H1 (cell line): Measurements from ENCODE around the gene ADARB2. TPM values are rescaled to one million over a fixed set of nuclear protein-coding genes. Genes with fewer than 3 reads are reported as not detected.

Experiments
- CTCF ChIA-PET: fragments of 300-600 bp; sonication (Branson Sonifier 250); formaldehyde crosslinking; loops from one replicate; lab custom pipeline; 2021; ENCODE audit not compliant: partially characterized antibody; lab: Charles Lee
- POLR2A ChIA-PET: fragments of 300-600 bp; sonication (Branson Sonifier 250); formaldehyde crosslinking; loops from one replicate; lab custom pipeline; 2021; ENCODE audit warnings: inconsistent platforms; ENCODE audit not compliant: partially characterized antibody; lab: Charles Lee
- DNase-seq, 2 experiments: peaks; one replicate each; pipeline versions ENCODE4 v3.0.0 to v3.0.0-alpha.2; 2010 to 2022; ENCODE audit warnings: low spot score in 2 of 2, low read depth in 1 of 2, mixed read lengths in 1 of 2
- FAIRE-seq: peaks from 2 replicates; lab custom pipeline; 2011; peaks lifted over from hg19 to GRCh38; lab: Jason Lieb, UNC
- H2AFZ ChIP-seq: 2 replicates; pipeline ENCODE4 v1.8.1; 2012; ENCODE audit warnings: low read length, inconsistent platforms
- H2AK5ac ChIP-seq: 2 replicates; pipeline ENCODE4 v1.6.1; 2013; ENCODE audit warnings: low read depth, low read length
- H2BK120ac ChIP-seq: replicated peaks from 2 replicates; pipeline ENCODE3; 2013; ENCODE audit warnings: low read depth, low read length, inconsistent platforms
- H2BK12ac ChIP-seq: 2 replicates; pipeline ENCODE4 v1.6.1; 2013; ENCODE audit warnings: low read depth, low read length
- H2BK15ac ChIP-seq: 2 replicates; pipeline ENCODE4 v1.6.1; 2013; ENCODE audit warnings: low read length
- H2BK20ac ChIP-seq: 2 replicates; pipeline ENCODE4 v1.6.1; 2013; ENCODE audit warnings: low read length
- H2BK5ac ChIP-seq: 2 replicates; pipeline ENCODE4 v1.6.1; 2013; ENCODE audit warnings: low read depth, low read length
- H3K14ac ChIP-seq: 2 replicates; pipeline ENCODE4 v1.6.1; 2013; ENCODE audit warnings: inconsistent platforms; ENCODE audit not compliant: insufficient read length
- H3K18ac ChIP-seq: 2 replicates; pipeline ENCODE4 v1.6.1; 2013; ENCODE audit warnings: low read length; ENCODE audit errors: extremely low read depth
- H3K23ac ChIP-seq: 2 replicates; pipeline ENCODE4 v1.6.1; 2013; ENCODE audit warnings: inconsistent platforms; ENCODE audit not compliant: insufficient read length
- H3K23me2 ChIP-seq: 2 replicates; pipeline ENCODE4 v1.6.1; 2013; ENCODE audit warnings: low read depth, low read length
- H3K27ac ChIP-seq: 2 replicates; pipeline ENCODE4 v1.6.1; 2011; ENCODE audit warnings: low read depth, low read length, inconsistent platforms
- H3K27me3 ChIP-seq, 4 experiments: replicated peaks in 1 of 4; 1 replicate in 1 of 4; 2 replicates in 3 of 4; pipeline versions ENCODE4 v1.6.1 to v1.8.1; 2011 to 2013; ENCODE audit warnings: low read length in 3 of 4, mild to moderate bottlenecking in 3 of 4, inconsistent platforms in 2 of 4, mixed read lengths in 2 of 4, moderate library complexity in 1 of 4; ENCODE audit not compliant: control insufficient read depth in 3 of 4, insufficient read depth in 3 of 4; ENCODE audit errors: extremely low read depth in 1 of 4
- H3K36me3 ChIP-seq, 4 experiments: 2 replicates each; pipeline versions ENCODE4 v1.6.1 to v1.8.1; 2011 to 2013; ENCODE audit warnings: mild to moderate bottlenecking in 4 of 4, low read length in 3 of 4, moderate library complexity in 2 of 4, control low read depth in 1 of 4, inconsistent platforms in 1 of 4; ENCODE audit not compliant: insufficient read depth in 4 of 4, control insufficient read depth in 2 of 4
- H3K4ac ChIP-seq: replicated peaks from 2 replicates; pipeline ENCODE3; 2013; ENCODE audit warnings: low read length, low read depth, mixed read lengths, inconsistent platforms; ENCODE audit not compliant: insufficient read length
- H3K4me1 ChIP-seq, 4 experiments: replicated peaks in 1 of 4; 1 replicate in 1 of 4; 2 replicates in 3 of 4; pipeline versions ENCODE4 v1.6.1 to v1.8.1; 2011 to 2013; ENCODE audit warnings: low read length in 3 of 4, inconsistent platforms in 2 of 4, mixed read lengths in 1 of 4; ENCODE audit not compliant: insufficient read depth in 4 of 4, control insufficient read depth in 3 of 4
- H3K4me2 ChIP-seq, 2 experiments: 2 replicates each; pipeline versions ENCODE4 v1.6.1 to v1.8.1; 2011 to 2013; ENCODE audit warnings: low read depth in 2 of 2, low read length in 2 of 2, control low read depth in 1 of 2, inconsistent platforms in 1 of 2, mild to moderate bottlenecking in 1 of 2; ENCODE audit not compliant: insufficient read depth in 1 of 2
- H3K4me3 ChIP-seq, 4 experiments: fragments of 200-600, 300-600 bp in 1 of 4; sonication (generic), shearing (Covaris generic), sonication (Bioruptor Twin) in 1 of 4; 2 replicates each; pipeline versions ENCODE4 v1.5.1 to v1.8.1; 2011 to 2016; ENCODE audit warnings: low read length in 4 of 4, low read depth in 3 of 4, control low read depth in 2 of 4, inconsistent platforms in 2 of 4, mild to moderate bottlenecking in 2 of 4, mixed read lengths in 1 of 4, moderate library complexity in 1 of 4; ENCODE audit not compliant: insufficient read depth in 2 of 4; ENCODE audit errors: extremely low read depth in 1 of 4
- H3K56ac ChIP-seq: replicated peaks from 2 replicates; pipeline ENCODE3; 2013; ENCODE audit warnings: low read depth, mild to moderate bottlenecking, mixed read lengths, low read length, inconsistent platforms; ENCODE audit not compliant: insufficient read length
- H3K79me1 ChIP-seq: 2 replicates; pipeline ENCODE4 v1.6.1; 2013; ENCODE audit warnings: low read depth, low read length, control low read depth
- H3K79me2 ChIP-seq, 2 experiments: 2 replicates each; pipeline versions ENCODE4 v1.6.1 to v1.8.1; 2012 to 2013; ENCODE audit warnings: low read length in 2 of 2, mild to moderate bottlenecking in 2 of 2, inconsistent platforms in 1 of 2; ENCODE audit not compliant: insufficient read depth in 2 of 2, control insufficient read depth in 1 of 2
- H3K9ac ChIP-seq, 4 experiments: replicated peaks in 1 of 4; 1 replicate in 1 of 4; 2 replicates in 3 of 4; pipeline versions ENCODE4 v1.6.1 to v1.8.1; 2011 to 2013; ENCODE audit warnings: low read depth in 3 of 4, low read length in 3 of 4, control low read depth in 2 of 4, mild to moderate bottlenecking in 2 of 4, moderate library complexity in 2 of 4, inconsistent platforms in 1 of 4; ENCODE audit errors: extremely low read depth in 1 of 4
- H3K9me3 ChIP-seq, 2 experiments: 2 replicates each; pipeline versions ENCODE4 v1.6.1 to v1.8.1; 2012 to 2013; ENCODE audit warnings: mild to moderate bottlenecking in 2 of 2, moderate library complexity in 2 of 2, control low read depth in 1 of 2, inconsistent platforms in 1 of 2, low read depth in 1 of 2, low read length in 1 of 2, mixed read lengths in 1 of 2; ENCODE audit not compliant: insufficient read depth in 2 of 2
- H4K20me1 ChIP-seq, 2 experiments: replicated peaks in 1 of 2; 2 replicates each; pipeline versions ENCODE3 to v1.8.1; 2011 to 2013; ENCODE audit warnings: inconsistent platforms in 2 of 2, low read length in 2 of 2, mild to moderate bottlenecking in 1 of 2; ENCODE audit not compliant: insufficient read depth in 2 of 2, control insufficient read depth in 1 of 2
- H4K5ac ChIP-seq: 2 replicates; pipeline ENCODE4 v1.6.1; 2013; ENCODE audit warnings: low read length, low read depth, mixed read lengths, inconsistent platforms; ENCODE audit not compliant: insufficient read length
- H4K8ac ChIP-seq: 2 replicates; pipeline ENCODE4 v1.8.0; 2013; ENCODE audit warnings: mild to moderate bottlenecking, moderate library complexity, low read length, inconsistent platforms; ENCODE audit not compliant: insufficient read depth; ENCODE audit errors: extremely low read depth
- H4K91ac ChIP-seq: replicated peaks from 2 replicates; pipeline ENCODE3; 2013; ENCODE audit warnings: low read length, mixed read lengths, inconsistent platforms; ENCODE audit not compliant: insufficient read length
- ASH2L ChIP-seq: fragments of 200-600, 300-600 bp; sonication (generic); IDR thresholded peaks from one replicate; pipeline ENCODE4 v1.7.1; 2017; ENCODE audit warnings: low read length
- BCL11A ChIP-seq, 2 experiments: IDR thresholded peaks; one replicate each; pipeline ENCODE4 v1.6.1; 2011; ENCODE audit warnings: low read depth in 2 of 2, low read length in 2 of 2, mild to moderate bottlenecking in 2 of 2
- CBX8 ChIP-seq: fragments of 300-800, 300-1000 bp; sonication (generic); IDR thresholded peaks from 2 replicates; pipeline ENCODE4 v1.7.1; 2016; ENCODE audit warnings: low read depth, low read length, borderline replicate concordance
- EGR1 ChIP-seq: IDR thresholded peaks from 2 replicates; pipeline ENCODE4 v1.6.1; 2011; ENCODE audit warnings: low read depth, low read length, borderline replicate concordance
- NRF1 ChIP-seq: IDR thresholded peaks from 2 replicates; pipeline ENCODE4 v1.6.1; 2011; ENCODE audit warnings: mild to moderate bottlenecking, low read depth, low read length, improper control_type of control experiment
- SP4 ChIP-seq: IDR thresholded peaks from 2 replicates; pipeline ENCODE4 v1.6.1; 2012; ENCODE audit warnings: low read length, inconsistent platforms
- TAF1 ChIP-seq: IDR thresholded peaks from 2 replicates; pipeline ENCODE4 v1.6.1; 2011; ENCODE audit warnings: mild to moderate bottlenecking, low read depth, low read length
- YY1 ChIP-seq: IDR thresholded peaks from 2 replicates; pipeline ENCODE4 v1.6.1; 2011; ENCODE audit warnings: low read depth, mild to moderate bottlenecking, low read length
- ZNF274 ChIP-seq: IDR thresholded peaks from 2 replicates; pipeline ENCODE4 v1.7.0; 2012; ENCODE audit warnings: low read length, borderline replicate concordance; ENCODE audit errors: extremely low read depth
- WGBS, 2 experiments: shearing (Covaris generic) in 1 of 2; methylation state at CpG; one replicate each; pipeline versions ENCODE4 v1.1.6 to v1.1.7; 2013 to 2015; ENCODE audit warnings: low lambda C conversion rate in 2 of 2, mixed read lengths in 2 of 2, inconsistent platforms in 1 of 2, low coverage in 1 of 2, missing lambda C conversion rate in 1 of 2; ENCODE audit not compliant: insufficient replicate concordance in 2 of 2, insufficient coverage in 1 of 2, insufficient read length in 1 of 2; ENCODE audit errors: extremely low coverage in 1 of 2, missing lambda C conversion rate in 1 of 2; 5-methylcytosine and 5-hydroxymethylcytosine counted together
- polyA plus RNA-seq, 7 experiments: library from polyadenylated mRNA; depleted of rRNA in 3 of 7; stranded (reverse) in 5 of 7; unstranded in 2 of 7; fragments of >200 nt in 5 of 7; fragments of 200-250 nt in 2 of 7; gene quantifications; 1 replicate in 5 of 7; 2 replicates in 1 of 7; 4 replicates in 1 of 7; pipeline versions ENCODE4 v1.2.1 to v1.2.3, GENCODE V29; 2011 to 2013; ENCODE audit warnings: missing spikeins in 2 of 7, mixed read lengths in 2 of 7
- total RNA-seq: library from RNA; stranded (reverse); fragmentation: NEBNext Ultra II Directional; extraction: Animal tissue kit (Norgen Biotek cat#: 25700); gene quantifications from 2 replicates; pipeline ENCODE4 v1.2.1, GENCODE V29; 2021
- TF ChIP-seq, protein P1 (sequence below): IDR thresholded peaks from 2 replicates; pipeline ENCODE4 v1.6.1; 2011; ENCODE audit warnings: low read length, improper control_type of control experiment
- TF ChIP-seq, protein P2 (sequence below): IDR thresholded peaks from 2 replicates; pipeline ENCODE4 v1.6.1; 2011; ENCODE audit warnings: low read depth, mild to moderate bottlenecking, low read length; ENCODE audit not compliant: insufficient read depth

Gene ADARB2
- total and polyA plus RNA-seq, 2 of the 8 experiments (the other 6 are each of a cell fraction or from before 2014, with no cell fraction given): 2.2 to 2.8 TPM

DNA sequence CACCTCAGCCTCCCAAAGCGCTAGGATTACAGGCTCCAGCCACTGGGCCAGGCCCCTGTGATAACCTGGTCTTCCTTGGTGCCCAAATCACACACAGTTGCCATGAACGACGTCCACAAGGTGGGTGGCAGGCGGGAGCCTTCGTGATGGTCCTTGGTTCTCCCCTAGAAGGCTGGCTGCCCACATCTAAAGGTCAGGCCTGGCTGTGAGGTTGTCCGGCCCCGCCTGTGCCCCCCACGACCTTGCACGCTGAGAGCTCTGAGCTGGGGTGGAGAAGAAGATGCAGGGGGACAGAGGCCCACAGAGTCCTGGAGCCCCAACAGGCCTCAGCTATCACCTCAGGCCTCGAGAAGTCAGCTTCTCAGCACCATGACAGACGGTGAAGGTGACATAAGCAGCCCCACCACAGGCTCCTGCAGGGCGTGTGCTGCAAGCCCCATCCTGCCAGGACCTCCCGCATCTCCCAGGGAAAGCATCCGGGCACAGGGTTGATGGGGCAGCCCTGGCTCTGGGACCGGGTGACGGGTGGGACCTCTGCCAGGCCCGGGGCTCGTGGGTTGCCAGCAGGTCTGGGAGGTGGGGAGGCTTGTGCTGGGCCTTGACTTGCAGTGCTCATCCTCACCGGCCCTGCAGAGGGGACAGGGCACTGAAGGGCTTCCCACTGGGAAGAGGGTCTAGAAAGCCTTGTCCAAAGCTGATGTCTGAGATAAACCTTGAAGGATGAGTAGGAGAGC, 463.8 kb downstream of the ADARB2 start:
- Histone ChIP-seq H4K20me1 (no peaks in the 10 kb centered on the region), H3K4ac (no peak overlapping the region), H3K79me1 (no peaks in the 10 kb centered on the region), H2AFZ (no peak overlapping the region), H3K18ac (no peak overlapping the region), H2BK15ac (no peak overlapping the region), H2BK20ac (no peak overlapping the region), H4K8ac (peak overlapping the region; percentile 51; the same call in 1 of the 2 replicates), H3K27me3 (no peaks in the 10 kb centered on the region), H3K9ac (no peak overlapping the region), H3K9me3 (no peaks in the 10 kb centered on the region), H2BK120ac (no peak overlapping the region), H3K36me3 (no peaks in the 10 kb centered on the region), H3K56ac (no peak overlapping the region), H2BK5ac (no peak overlapping the region), H3K23me2 (no peaks in the 10 kb centered on the region), H3K79me2 (no peaks in the 10 kb centered on the region), H4K91ac (no peak overlapping the region), H3K23ac (no peak overlapping the region), H2AK5ac (no peak overlapping the region), H3K27ac (no peak overlapping the region), H3K4me2 (no peak overlapping the region), H3K4me1 (no peaks in the 10 kb centered on the region), H3K14ac (no peak overlapping the region), H4K5ac (no peak overlapping the region), H2BK12ac (0 out of 2 replicates have a peak overlapping the region, but pooled peaks have one; percentile 39), H3K4me3 (no peak overlapping the region)
- 90% methylated on average over 19 of the region's 19 CpGs; no CpG with 5 or more reads in 1 of the 2 experiments for WGBS, 2 experiments
- DNase-seq (no peak), FAIRE-seq (no peak)
- ChIA-PET POLR2A (interaction anchor here (1.3 to 1.5 kb wide), 2 partner anchors 12 to 37 kb away, joined by 3 to 5 read pairs; no protein-coding TSS in a partner anchor), CTCF (interaction anchor here (0.6 to 1.6 kb wide), 7 partner anchors 9 to 182 kb away, joined by 3 to 6 read pairs (median 3); no protein-coding TSS in a partner anchor)
- no peak for TF ChIP-seq YY1
- no peak for TF ChIP-seq CBX8
- no peak for TF ChIP-seq EGR1
- no peak for TF ChIP-seq BCL11A (IDR thresholded peaks at IDR 0.05; ENCODE audit: low read depth in 2 of 2, low read length in 2 of 2)
- TF ChIP-seq, protein P1, sequence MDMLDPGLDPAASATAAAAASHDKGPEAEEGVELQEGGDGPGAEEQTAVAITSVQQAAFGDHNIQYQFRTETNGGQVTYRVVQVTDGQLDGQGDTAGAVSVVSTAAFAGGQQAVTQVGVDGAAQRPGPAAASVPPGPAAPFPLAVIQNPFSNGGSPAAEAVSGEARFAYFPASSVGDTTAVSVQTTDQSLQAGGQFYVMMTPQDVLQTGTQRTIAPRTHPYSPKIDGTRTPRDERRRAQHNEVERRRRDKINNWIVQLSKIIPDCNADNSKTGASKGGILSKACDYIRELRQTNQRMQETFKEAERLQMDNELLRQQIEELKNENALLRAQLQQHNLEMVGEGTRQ: no peak
- no peak for TF ChIP-seq TAF1
- TF ChIP-seq, protein P2, sequence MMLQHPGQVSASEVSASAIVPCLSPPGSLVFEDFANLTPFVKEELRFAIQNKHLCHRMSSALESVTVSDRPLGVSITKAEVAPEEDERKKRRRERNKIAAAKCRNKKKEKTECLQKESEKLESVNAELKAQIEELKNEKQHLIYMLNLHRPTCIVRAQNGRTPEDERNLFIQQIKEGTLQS: no peak
- no peak for TF ChIP-seq NRF1
- TF ChIP-seq ASH2L: no peak
- TF ChIP-seq SP4: no peak
- no peak for TF ChIP-seq ZNF274
